HEK293 (cell line): ENCODE data around the gene MMP24OS.

Experiments used
- CTCF ChIA-PET: fragments of 350-600 bp; formaldehyde crosslinking; extraction: SDS; loops from one replicate; lab custom pipeline; 2021; ENCODE audit warnings: antibody characterized with exemption; lab: Yijun Ruan, JAX
- POLR2A ChIA-PET: fragments of 300-600 bp; formaldehyde crosslinking; extraction: SDS; loops from one replicate; lab custom pipeline; 2020; ENCODE audit warnings: antibody characterized with exemption, inconsistent platforms; lab: Yijun Ruan, JAX
- H3K27ac ChIP-seq: fragments of 200-500 bp; sonication (Bioruptor generic); 2 replicates; pipeline ENCODE4 v1.5.1; 2014; ENCODE audit warnings: low read depth, low read length, control low read depth, inconsistent platforms; ENCODE audit errors: extremely low read depth
- H3K36me3 ChIP-seq, 2 experiments: fragments of 200-500 bp in 1 of 2; sonication (Bioruptor generic) in 1 of 2; 1 replicate in 1 of 2; 2 replicates in 1 of 2; pipeline ENCODE4 v1.5.1; 2014 to 2017; ENCODE audit warnings: inconsistent platforms in 2 of 2, low read length in 2 of 2; ENCODE audit not compliant: control insufficient read depth in 2 of 2, insufficient read depth in 1 of 2
- H3K4me1 ChIP-seq: fragments of 200-500 bp; sonication (Bioruptor generic); 2 replicates; pipeline ENCODE4 v1.5.1; 2014; ENCODE audit warnings: mild to moderate bottlenecking, low read length, inconsistent platforms; ENCODE audit not compliant: control insufficient read depth, insufficient read depth
- H3K4me3 ChIP-seq: 2 replicates; pipeline ENCODE4 v1.5.1; 2011; ENCODE audit warnings: low read depth, mild to moderate bottlenecking, control low read depth, low read length, moderate library complexity
- H3K9me3 ChIP-seq: fragments of 200-500 bp; sonication (Bioruptor generic); 2 replicates; pipeline ENCODE4 v1.5.1; 2014; ENCODE audit warnings: low read depth, low read length, inconsistent platforms; ENCODE audit not compliant: control insufficient read depth, insufficient read depth
- CTCF ChIP-seq: fragments of 450-650 bp; formaldehyde crosslinking; IDR thresholded peaks from 2 replicates; pipeline ENCODE4 v1.5.1; 2016; ENCODE audit warnings: missing biosample characterization, missing genetic modification characterization
- IKZF3 ChIP-seq: fragments of 450-650 bp; IDR thresholded peaks from 2 replicates; pipeline ENCODE4 v1.5.0; 2018; ENCODE audit warnings: missing biosample characterization, mild to moderate bottlenecking, missing genetic modification characterization, moderate library complexity
- INSM2 ChIP-seq: fragments of 450-650 bp; formaldehyde crosslinking; IDR thresholded peaks from 2 replicates; pipeline ENCODE4 v1.5.1; 2016; ENCODE audit warnings: missing biosample characterization, missing genetic modification characterization
- KLF17 ChIP-seq: fragments of 450-650 bp; formaldehyde crosslinking; IDR thresholded peaks from 2 replicates; pipeline ENCODE4 v1.5.1; 2016; ENCODE audit warnings: missing biosample characterization, missing genetic modification characterization
- MZF1 ChIP-seq: fragments of 450-650 bp; formaldehyde crosslinking; IDR thresholded peaks from 2 replicates; pipeline ENCODE4 v1.5.1; 2017; ENCODE audit warnings: missing biosample characterization, missing genetic modification characterization, borderline replicate concordance
- ZNF362 ChIP-seq: fragments of 450-650 bp; formaldehyde crosslinking; IDR thresholded peaks from 2 replicates; pipeline ENCODE4 v1.5.1; 2016; ENCODE audit warnings: missing biosample characterization, missing genetic modification characterization
- ZNF366 ChIP-seq: fragments of 450-650 bp; formaldehyde crosslinking; conservative IDR thresholded peaks from 2 replicates; pipeline ENCODE4 v1.5.1; 2016; ENCODE audit warnings: missing biosample characterization, missing genetic modification characterization
- ZNF580 ChIP-seq: fragments of 450-650 bp; formaldehyde crosslinking; IDR thresholded peaks from 2 replicates; pipeline ENCODE4 v1.5.1; 2016; ENCODE audit warnings: missing biosample characterization, missing genetic modification characterization
- ZNF600 ChIP-seq: fragments of 450-650 bp; formaldehyde crosslinking; IDR thresholded peaks from 2 replicates; pipeline ENCODE4 v1.5.1; 2016; ENCODE audit warnings: missing biosample characterization, missing genetic modification characterization
- ZNF610 ChIP-seq: fragments of 450-650 bp; formaldehyde crosslinking; IDR thresholded peaks from 2 replicates; pipeline ENCODE4 v1.5.1; 2016; ENCODE audit warnings: missing biosample characterization, missing genetic modification characterization, borderline replicate concordance
- ZNF654 ChIP-seq: fragments of 450-650 bp; formaldehyde crosslinking; IDR thresholded peaks from 2 replicates; pipeline ENCODE4 v1.5.1; 2016; ENCODE audit warnings: low read depth, missing biosample characterization, missing genetic modification characterization
- ZSCAN23 ChIP-seq: fragments of 450-650 bp; formaldehyde crosslinking; IDR thresholded peaks from 2 replicates; pipeline ENCODE4 v1.5.1; 2016; ENCODE audit warnings: missing biosample characterization, missing genetic modification characterization

MMP24OS gene

GRCh38 chr20:35269055-35269781 lies 8.7 kb downstream of the MMP24OS start (continued):
- TF ChIP-seq CTCF (peak; percentile 87), IKZF3 (tag by site-specific recombination) (peak; percentile 56; the same call in 1 of the 2 replicates), ZNF654 (tag by site-specific recombination) (peak; percentile 86), ZNF366 (0 out of 2 replicates have a peak, but pooled peaks have one; percentile 25), INSM2 (tag by site-specific recombination) (no peak), ZNF610 (tag by site-specific recombination) (no peak), ZNF600 (tag by site-specific recombination) (peak; percentile 78; the same call in 1 of the 2 replicates), ZNF580 (tag by site-specific recombination) (no peak), KLF17 (tag by site-specific recombination) (0 out of 2 replicates have a peak, but pooled peaks have one; percentile 51)

GRCh38 chr20:35267092-35267491 lies 10.8 kb downstream of the MMP24OS start:
- no peak overlapping the region for H3K27ac ChIP-seq
- H3K4me1 ChIP-seq: no peaks in the 10 kb centered on the region
- no peak overlapping the region for H3K4me3 ChIP-seq
- POLR2A ChIA-PET: interaction anchor here (1.5 kb wide), 1 partner anchor 11 kb away, joined by 6 read pairs; the partner anchor contains the start of gene MMP24OS
- CTCF ChIA-PET: interaction anchor here (0.5 to 11.4 kb wide), 7 partner anchors 57 to 880 kb away, joined by 3 to 150 read pairs (median 4); partner anchors contain the start of gene EDEM2
- TF ChIP-seq ZNF366: no peak
- TF ChIP-seq ZSCAN23 (tag by site-specific recombination): no peak
- TF ChIP-seq, all 188 proteins: peak for 0
- Histone ChIP-seq H3K36me3 (no peaks in the 10 kb centered on the region), H3K9me3 (no peaks in the 10 kb centered on the region)

- H3K9me3 ChIP-seq: no peaks in the 10 kb centered on the region
- TF ChIP-seq ZNF362 (tag by site-specific recombination): 0 out of 2 replicates have a peak, but pooled peaks have one; percentile 24
- peak; percentile 53 for TF ChIP-seq CTCF
- TF ChIP-seq MZF1 (tag by site-specific recombination): no peak
- peak; percentile 26; the same call in 1 of the 2 replicates for TF ChIP-seq ZNF654 (tag by site-specific recombination)
- TF ChIP-seq ZNF600 (tag by site-specific recombination): 0 out of 2 replicates have a peak, but pooled peaks have one; percentile 36
- H3K27ac ChIP-seq: no peak overlapping the region
- CTCF ChIA-PET: interaction anchor here (0.6 to 11.4 kb wide), 9 partner anchors 13 to 168 kb away, joined by 3 to 150 read pairs (median 5); partner anchors contain the start of gene EDEM2
- H3K4me1 ChIP-seq: no peaks in the 10 kb centered on the region
- no peaks in the 10 kb centered on the region for H3K36me3 ChIP-seq
- POLR2A ChIA-PET: interaction anchor here (0.8 to 1.9 kb wide), 3 partner anchors 13 to 392 kb away, joined by 4 to 10 read pairs (median 5); partner anchors contain the start of genes GGT7 and MMP24OS
- H3K4me3 ChIP-seq: no peak overlapping the region
Measured at GRCh38 chr20:35264755-35265154, 13.2 kb downstream of the MMP24OS start.
